GM12891 (cell line): Measurements from ENCODE around the gene ADAMTS3.

Experiments
- DNase-seq: peaks from one replicate; pipeline ENCODE4 v3.0.0; 2011; ENCODE audit warnings: low spot score; ENCODE audit not compliant: insufficient read length
- FAIRE-seq: peaks from 2 replicates; lab custom pipeline; 2011; peaks lifted over from hg19 to GRCh38; lab: Jason Lieb, UNC
- PAX5 ChIP-seq: IDR thresholded peaks from 2 replicates; pipeline ENCODE4 v1.6.1; 2011; ENCODE audit warnings: low read length, moderate library complexity, mild to moderate bottlenecking; ENCODE audit not compliant: insufficient read depth, severe bottlenecking
- POLR2A ChIP-seq: IDR thresholded peaks from 2 replicates; pipeline ENCODE4 v1.6.1; 2011; ENCODE audit warnings: low read depth, low read length, control low read depth
- POLR2AphosphoS5 ChIP-seq: IDR thresholded peaks from 2 replicates; pipeline ENCODE4 v1.6.1; 2011; ENCODE audit warnings: low read depth, low read length, control low read depth
- POU2F2 ChIP-seq: IDR thresholded peaks from 2 replicates; pipeline ENCODE4 v1.6.1; 2011; ENCODE audit warnings: low read depth, mild to moderate bottlenecking, control low read depth, low read length, moderate library complexity
- SPI1 ChIP-seq: IDR thresholded peaks from 2 replicates; pipeline ENCODE4 v1.6.1; 2011; ENCODE audit warnings: low read depth, low read length, control low read depth
- TAF1 ChIP-seq: IDR thresholded peaks from 2 replicates; pipeline ENCODE4 v1.6.1; 2011; ENCODE audit warnings: low read depth, low read length, control low read depth

Gene ADAMTS3

GRCh38 chr4:72424006-72424405 is 145.0 kb downstream of the ADAMTS3 start:
- FAIRE-seq (no peak), DNase-seq (no peak)
- no peak for TF ChIP-seq POU2F2
- no peak for TF ChIP-seq POLR2A
- TF ChIP-seq PAX5 = no peak
- no peak for TF ChIP-seq SPI1
- TF ChIP-seq POLR2AphosphoS5 = no peak
- TF ChIP-seq TAF1 = no peak

- FAIRE-seq = no peak
- TF ChIP-seq POLR2AphosphoS5 = no peak
- TF ChIP-seq TAF1 = no peak
- no peak for TF ChIP-seq POU2F2
- TF ChIP-seq POLR2A = no peak
- no peak for TF ChIP-seq SPI1
- no peak for TF ChIP-seq PAX5
- DNase-seq = no peak
These were observed 146.6 kb downstream of the ADAMTS3 start for GRCh38 chr4:72422416-72422815.

- no peak for TF ChIP-seq POU2F2
- no peak for TF ChIP-seq POLR2A
- TF ChIP-seq PAX5 = no peak
- TF ChIP-seq SPI1 = no peak
- no peak for TF ChIP-seq POLR2AphosphoS5
- TF ChIP-seq TAF1 = no peak
- FAIRE-seq = no peak
- DNase-seq = no peak
These were observed 150.6 kb downstream of the ADAMTS3 start for GRCh38 chr4:72418458-72418857.

- TF ChIP-seq POLR2A (no peak), POU2F2 (no peak), TAF1 (no peak), SPI1 (no peak), PAX5 (no peak), POLR2AphosphoS5 (no peak)
- FAIRE-seq (no peak), DNase-seq (no peak)
These were observed 158.9 kb downstream of the ADAMTS3 start for GRCh38 chr4:72410158-72410557.

- DNase-seq (no peak), FAIRE-seq (no peak)
- TF ChIP-seq POLR2AphosphoS5 = no peak
- TF ChIP-seq POU2F2 = no peak
- TF ChIP-seq SPI1 = no peak
- no peak for TF ChIP-seq TAF1
- TF ChIP-seq POLR2A = no peak
These were observed 160.5 kb downstream of the ADAMTS3 start for GRCh38 chr4:72408568-72408967.

GRCh38 chr4:72405417-72405816 is 163.6 kb downstream of the ADAMTS3 start:
- FAIRE-seq (no peak), DNase-seq (no peak)
- no peak for TF ChIP-seq POU2F2
- TF ChIP-seq POLR2AphosphoS5 = no peak
- TF ChIP-seq POLR2A = no peak
- no peak for TF ChIP-seq SPI1
- TF ChIP-seq TAF1 = no peak
- no peak for TF ChIP-seq PAX5

- no peak for DNase-seq
- no peak for FAIRE-seq
- TF ChIP-seq POLR2A = no peak
- no peak for TF ChIP-seq TAF1
- no peak for TF ChIP-seq PAX5
These were observed 171.7 kb downstream of the ADAMTS3 start for GRCh38 chr4:72397314-72397713.

GRCh38 chr4:72394012-72394663 is 174.9 kb downstream of the ADAMTS3 start:
- TF ChIP-seq TAF1 = no peak
- no peak for TF ChIP-seq POLR2A
- no peak for TF ChIP-seq POLR2AphosphoS5
- no peak for TF ChIP-seq PAX5
- TF ChIP-seq SPI1 = no peak
- TF ChIP-seq POU2F2 = no peak
- no peak for FAIRE-seq

GRCh38 chr4:72391281-72391680 is 177.7 kb downstream of the ADAMTS3 start:
- DNase-seq = no peak
- no peak for FAIRE-seq
- TF ChIP-seq POU2F2 (no peak), PAX5 (no peak), POLR2AphosphoS5 (no peak), TAF1 (no peak), POLR2A (no peak), SPI1 (no peak)

More at GRCh38 chr4:72394012-72394663, 174.9 kb downstream of the ADAMTS3 start:
- no peak for DNase-seq

- no peak for FAIRE-seq
- TF ChIP-seq POU2F2 (no peak), PAX5 (no peak), POLR2AphosphoS5 (no peak), TAF1 (no peak), SPI1 (no peak), POLR2A (no peak)
- DNase-seq = no peak
These were observed 178.6 kb downstream of the ADAMTS3 start for GRCh38 chr4:72390409-72390808.

GRCh38 chr4:72388521-72388920 is 180.5 kb downstream of the ADAMTS3 start:
- FAIRE-seq (no peak), DNase-seq (no peak)
- TF ChIP-seq TAF1 = no peak
- no peak for TF ChIP-seq POU2F2
- TF ChIP-seq POLR2AphosphoS5 = no peak
